Nucleus accumbens (tissue), 56 donors: ENCODE results near the gene UMPS.

Experiments
- DNase-seq, 56 donors: peaks; one replicate each; lab custom pipeline; 2025; lab: John Stamatoyannopoulos, UW

Gene UMPS

GRCh38 chr3:124730129-124730940, at the start of gene UMPS:
TSS of gene UMPS (plus strand) at chr3:124730452. CDS start at chr3:124730472, 20 bp downstream.
- DNase-seq, result peak; percentile 20 to 96 (median 82)

- no peak for DNase-seq
These were observed 49.7 kb upstream of the UMPS start for GRCh38 chr3:124680521-124680920.

- no peak for DNase-seq
These were observed 48.0 kb upstream of the UMPS start for GRCh38 chr3:124682263-124682662.

GRCh38 chr3:124684459-124684858, 45.8 kb upstream of the UMPS start:
- no peak for DNase-seq

- DNase-seq, result no peak
These were observed 45.2 kb upstream of the UMPS start for GRCh38 chr3:124685067-124685466.

- no peak for DNase-seq
These were observed 44.8 kb upstream of the UMPS start for GRCh38 chr3:124685481-124685880.

GRCh38 chr3:124686028-124686670, 44.1 kb upstream of the UMPS start:
- no peak for DNase-seq

- DNase-seq, result peak in 43 of 56 donors; percentile 1 to 77 (median 22)
These were observed 41.4 kb upstream of the UMPS start for GRCh38 chr3:124688581-124689454.

- no peak for DNase-seq
These were observed 38.7 kb upstream of the UMPS start for GRCh38 chr3:124691599-124691998.

- no peak for DNase-seq
These were observed 35.8 kb upstream of the UMPS start for GRCh38 chr3:124694486-124694885.

GRCh38 chr3:124695369-124695768, 34.9 kb upstream of the UMPS start:
- no peak for DNase-seq

GRCh38 chr3:124696006-124696405, 34.2 kb upstream of the UMPS start:
- DNase-seq, result no peak

- no peak for DNase-seq
These were observed 33.0 kb upstream of the UMPS start for GRCh38 chr3:124697302-124697701.

GRCh38 chr3:124698030-124698770, 32.1 kb upstream of the UMPS start:
- no peak for DNase-seq

- no peak for DNase-seq
These were observed 31.2 kb upstream of the UMPS start for GRCh38 chr3:124699051-124699450.

GRCh38 chr3:124699686-124700396, 30.4 kb upstream of the UMPS start:
- DNase-seq, result no peak

- DNase-seq, result peak in 13 of 56 donors; percentile 6 to 48 (median 18)
These were observed 29.2 kb upstream of the UMPS start for GRCh38 chr3:124700880-124701684.

- no peak for DNase-seq
These were observed 28.6 kb upstream of the UMPS start for GRCh38 chr3:124701687-124702086.

GRCh38 chr3:124702950-124703349, 27.3 kb upstream of the UMPS start:
- no peak for DNase-seq
